HG03520 (cell line): ENCODE measurements around the gene CRIP1.

Source experiments
- ATAC-seq: cut with Tn5 transposase; IDR thresholded peaks from one replicate; pipeline ENCODE4 v1.9.1; 2021; ENCODE audit warnings: mild to moderate bottlenecking, moderate library complexity; ENCODE audit not compliant: unreplicated experiment

The CRIP1 gene

GRCh38 chr14:105486163-105486973, at the start of gene CRIP1:
TSS of gene CRIP1 (plus strand) at chr14:105486886. CDS start at chr14:105487260, 374 bp downstream.
- ATAC-seq, result no peak

GRCh38 chr14:105436891-105437722, 49.6 kb upstream of the CRIP1 start:
- ATAC-seq, result no peak

- no peak for ATAC-seq
Measured at GRCh38 chr14:105437723-105438500, 48.8 kb upstream of the CRIP1 start.

- no peak for ATAC-seq
Measured at GRCh38 chr14:105439179-105439578, 47.5 kb upstream of the CRIP1 start.

GRCh38 chr14:105439710-105440553, 46.8 kb upstream of the CRIP1 start:
- no peak for ATAC-seq

GRCh38 chr14:105440554-105440900, 46.2 kb upstream of the CRIP1 start:
- no peak for ATAC-seq

- no peak for ATAC-seq
Measured at GRCh38 chr14:105440992-105441391, 45.7 kb upstream of the CRIP1 start.

- no peak for ATAC-seq
Measured at GRCh38 chr14:105442125-105442524, 44.6 kb upstream of the CRIP1 start.

- ATAC-seq, result no peak
Measured at GRCh38 chr14:105442834-105443233, 43.9 kb upstream of the CRIP1 start.

GRCh38 chr14:105444859-105445258, 41.8 kb upstream of the CRIP1 start:
- ATAC-seq, result no peak

GRCh38 chr14:105445290-105445689, 41.4 kb upstream of the CRIP1 start:
- ATAC-seq, result no peak

GRCh38 chr14:105445901-105446845, 40.5 kb upstream of the CRIP1 start:
- no peak for ATAC-seq

- no peak for ATAC-seq
Measured at GRCh38 chr14:105446971-105447370, 39.7 kb upstream of the CRIP1 start.

- no peak for ATAC-seq
Measured at GRCh38 chr14:105447651-105448640, 38.7 kb upstream of the CRIP1 start.

- no peak for ATAC-seq
Measured at GRCh38 chr14:105448706-105449111, 38.0 kb upstream of the CRIP1 start.

GRCh38 chr14:105449276-105450122, 37.2 kb upstream of the CRIP1 start:
- ATAC-seq, result no peak

- ATAC-seq, result no peak
Measured at GRCh38 chr14:105450123-105450505, 36.6 kb upstream of the CRIP1 start.
